Uterus (tissue), 2 donors: ENCODE data around the gene KCNJ14.

Experiments used
- POLR2A ChIP-seq, 2 donors: fragments of 450-650 bp; IDR thresholded peaks; one replicate each; pipeline ENCODE4 v1.6.1; 2016; ENCODE audit warnings: antibody characterized with exemption in 2 of 2, mild to moderate bottlenecking in 1 of 2, moderate library complexity in 1 of 2
- TF ChIP-seq, protein P1 (sequence below), 4 experiments: fragments of 200-600 bp in 2 of 4; fragments of 450-650 bp in 2 of 4; sonication (generic) in 2 of 4; IDR thresholded peaks; one replicate each; pipeline ENCODE4 v1.5.1; 2016 to 2019; ENCODE audit warnings: antibody characterized with exemption in 4 of 4, mild to moderate bottlenecking in 2 of 4, moderate library complexity in 1 of 4

DNA sequence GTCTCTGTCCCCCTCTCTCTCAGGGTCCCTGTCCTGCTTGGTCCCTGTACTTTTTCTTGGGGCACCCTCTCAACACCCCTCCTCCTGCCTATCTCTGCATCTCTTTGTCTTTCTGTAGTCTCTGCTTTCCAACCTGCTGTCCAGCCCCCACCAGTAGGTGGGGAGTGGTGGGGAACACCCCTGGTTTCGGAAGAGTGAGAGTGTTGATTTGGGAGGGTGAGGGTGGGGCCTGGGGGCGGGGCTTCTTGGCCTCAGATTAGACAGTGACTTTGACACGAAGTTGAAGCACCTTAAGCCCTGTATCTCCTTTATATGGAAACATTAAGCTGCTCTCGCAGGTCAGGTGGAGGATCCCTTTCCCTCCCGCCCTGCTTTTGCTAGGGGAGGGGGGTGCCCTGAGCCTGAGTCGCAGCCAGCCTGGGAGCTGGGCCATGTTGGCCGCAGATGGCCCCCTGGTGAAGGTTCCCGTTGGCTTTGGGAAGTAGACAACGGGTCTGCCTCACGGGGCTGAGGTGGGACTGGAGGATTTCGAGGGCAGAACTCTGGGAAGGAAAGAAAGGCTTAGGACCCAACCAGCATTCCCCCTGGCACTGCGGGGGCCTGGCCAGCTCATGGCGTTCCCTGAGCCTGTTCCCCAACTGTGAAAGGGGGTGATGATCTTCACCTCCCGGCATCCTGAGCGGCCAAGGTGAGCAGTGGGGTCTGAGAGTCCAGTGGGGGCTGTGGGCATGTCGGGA is at the start of gene KCNJ14:
- TF ChIP-seq POLR2A (IDR thresholded peaks at IDR 0.05): no peak
- TF ChIP-seq, protein P1, sequence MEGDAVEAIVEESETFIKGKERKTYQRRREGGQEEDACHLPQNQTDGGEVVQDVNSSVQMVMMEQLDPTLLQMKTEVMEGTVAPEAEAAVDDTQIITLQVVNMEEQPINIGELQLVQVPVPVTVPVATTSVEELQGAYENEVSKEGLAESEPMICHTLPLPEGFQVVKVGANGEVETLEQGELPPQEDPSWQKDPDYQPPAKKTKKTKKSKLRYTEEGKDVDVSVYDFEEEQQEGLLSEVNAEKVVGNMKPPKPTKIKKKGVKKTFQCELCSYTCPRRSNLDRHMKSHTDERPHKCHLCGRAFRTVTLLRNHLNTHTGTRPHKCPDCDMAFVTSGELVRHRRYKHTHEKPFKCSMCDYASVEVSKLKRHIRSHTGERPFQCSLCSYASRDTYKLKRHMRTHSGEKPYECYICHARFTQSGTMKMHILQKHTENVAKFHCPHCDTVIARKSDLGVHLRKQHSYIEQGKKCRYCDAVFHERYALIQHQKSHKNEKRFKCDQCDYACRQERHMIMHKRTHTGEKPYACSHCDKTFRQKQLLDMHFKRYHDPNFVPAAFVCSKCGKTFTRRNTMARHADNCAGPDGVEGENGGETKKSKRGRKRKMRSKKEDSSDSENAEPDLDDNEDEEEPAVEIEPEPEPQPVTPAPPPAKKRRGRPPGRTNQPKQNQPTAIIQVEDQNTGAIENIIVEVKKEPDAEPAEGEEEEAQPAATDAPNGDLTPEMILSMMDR (IDR thresholded peaks at IDR 0.05): no peak
